Tibial nerve (tissue), 4 donors: ENCODE results near the gene MFSD12. TPM values are rescaled to one million over a fixed set of nuclear protein-coding genes. Genes with fewer than 3 reads are reported as not detected.

Experiments used
- DNase-seq, 2 donors: peaks; one replicate each; pipeline ENCODE4 v3.0.0-alpha.2; 2019; ENCODE audit warnings: low spot score in 2 of 2
- H3K27ac ChIP-seq, 4 donors: fragments of 200-600 bp; sonication (generic) in 3 of 4; one replicate each; pipeline ENCODE4 v1.5.1; 2017 to 2019; ENCODE audit warnings: mild to moderate bottlenecking in 1 of 4
- H3K27me3 ChIP-seq, 2 donors: fragments of 200-600 bp; sonication (generic) in 1 of 2; one replicate each; pipeline versions ENCODE4 v1.5.1 to v1.6.0; 2017 to 2019
- H3K36me3 ChIP-seq, 3 donors: fragments of 200-600 bp; sonication (generic); one replicate each; pipeline ENCODE4 v1.5.1; 2018 to 2019
- H3K4me1 ChIP-seq, 4 donors: fragments of 200-600 bp; sonication (generic) in 3 of 4; one replicate each; pipeline ENCODE4 v1.5.1; 2017 to 2019
- H3K4me3 ChIP-seq, 4 donors: fragments of 200-600 bp; sonication (generic) in 3 of 4; one replicate each; pipeline ENCODE4 v1.5.1; 2017 to 2019; ENCODE audit warnings: mild to moderate bottlenecking in 1 of 4, moderate library complexity in 1 of 4
- H3K9me3 ChIP-seq, 4 donors: fragments of 200-600 bp; sonication (generic) in 3 of 4; one replicate each; pipeline ENCODE4 v1.5.1; 2017 to 2019
- CTCF ChIP-seq, 5 experiments: fragments of 200-600 bp in 3 of 5; fragments of 450-650 bp in 2 of 5; sonication (generic) in 3 of 5; IDR thresholded peaks; one replicate each; pipeline ENCODE4 v1.5.1; 2016 to 2019; ENCODE audit warnings: antibody characterized with exemption in 5 of 5, mild to moderate bottlenecking in 3 of 5, moderate library complexity in 2 of 5
- EP300 ChIP-seq, 2 donors: sonication (generic); formaldehyde crosslinking; IDR thresholded peaks; one replicate each; pipeline ENCODE4 v1.6.1; 2017; ENCODE audit warnings: antibody characterized with exemption in 2 of 2, mild to moderate bottlenecking in 1 of 2
- POLR2A ChIP-seq, 2 donors: fragments of 450-650 bp; IDR thresholded peaks; one replicate each; pipeline ENCODE4 v1.6.1; 2017; ENCODE audit warnings: antibody characterized with exemption in 2 of 2, mild to moderate bottlenecking in 2 of 2, moderate library complexity in 2 of 2
- WGBS, 2 donors: methylation state at CpG; one replicate each; pipeline ENCODE4 v1.1.5; 2018; 5-methylcytosine and 5-hydroxymethylcytosine counted together
- total RNA-seq, 4 donors: library from RNA; depleted of rRNA; stranded (reverse); fragments of >200 nt; gene quantifications; one replicate each; pipeline ENCODE4 v1.1.0, GENCODE V29; 2016

MFSD12 gene
- total RNA-seq, 4 donors from 2014 or later: 45.7 to 108 (median 62.8) TPM

GRCh38 chr19:3549816-3550215 is 7.6 kb downstream of the MFSD12 start:
- no peak overlapping the region for H3K4me3 ChIP-seq
- DNase-seq: no peak
- H3K36me3 ChIP-seq: peaks cover 0 to 53% (median 6%) of the 10 kb centered on the region in 3 donors
- H3K27me3 ChIP-seq: no peaks in the 10 kb centered on the region
- no peaks in the 10 kb centered on the region for H3K9me3 ChIP-seq
- H3K4me1 ChIP-seq: peaks cover 0 to 49% (median 18%) of the 10 kb centered on the region in 4 donors
- H3K27ac ChIP-seq: no peak overlapping the region
- 84 to 86% methylated on average over 10 of the region's 10 CpGs for WGBS, 2 donors
- TF ChIP-seq POLR2A (IDR thresholded peaks at IDR 0.05) (no peak), EP300 (IDR thresholded peaks at IDR 0.05) (no peak), CTCF (IDR thresholded peaks at IDR 0.05) (no peak)

GRCh38 chr19:3548606-3549005 is 8.8 kb downstream of the MFSD12 start:
- WGBS, 2 donors: 51 to 69% methylated on average over 9 to 14 of the region's 14 CpGs
- DNase-seq: no peak
- TF ChIP-seq EP300 (IDR thresholded peaks at IDR 0.05): no peak
- no peak for TF ChIP-seq POLR2A (IDR thresholded peaks at IDR 0.05)
- TF ChIP-seq CTCF (IDR thresholded peaks at IDR 0.05): no peak
- Histone ChIP-seq H3K4me1 (peaks cover 0 to 49% (median 10%) of the 10 kb centered on the region in 4 donors), H3K9me3 (no peaks in the 10 kb centered on the region), H3K27me3 (no peaks in the 10 kb centered on the region), H3K27ac (peak overlapping the region in 3 of 4 donors; percentile 7 to 84 (median 63)), H3K36me3 (peaks cover 0 to 65% (median 6%) of the 10 kb centered on the region in 3 donors), H3K4me3 (no peak overlapping the region)

DNA sequence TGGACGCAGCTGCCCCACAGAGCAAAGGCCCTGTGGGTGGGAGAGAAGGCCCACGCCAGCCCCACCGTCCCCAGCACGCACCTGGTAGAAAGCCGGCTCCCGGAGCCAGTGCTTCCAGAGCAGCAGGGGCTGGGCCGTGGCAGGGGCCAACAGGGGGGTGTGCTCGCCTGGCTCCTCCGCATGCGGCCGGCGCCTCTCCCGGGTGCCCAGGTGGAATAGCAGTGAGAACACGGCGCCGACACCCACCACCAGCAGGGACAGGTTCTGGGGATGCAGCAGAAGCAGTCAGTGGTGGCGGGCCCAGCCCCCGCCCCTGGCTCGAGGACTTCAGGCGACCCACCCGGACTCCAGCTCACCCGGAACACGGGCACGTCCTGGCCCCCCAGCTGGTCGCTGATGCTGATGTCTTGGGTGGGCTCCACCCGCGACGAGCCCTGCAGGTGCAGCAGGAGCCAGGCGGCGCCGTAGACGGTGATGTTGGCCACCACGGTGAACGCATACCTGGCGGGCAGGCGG is 9.6 kb downstream of the MFSD12 start:
- Histone ChIP-seq H3K27ac (peak overlapping the region in 3 of 4 donors; percentile 7 to 84 (median 63)), H3K9me3 (no peaks in the 10 kb centered on the region), H3K27me3 (no peaks in the 10 kb centered on the region), H3K36me3 (peaks cover 0 to 72% (median 6%) of the 10 kb centered on the region in 3 donors), H3K4me1 (peaks cover 0 to 50% (median 9%) of the 10 kb centered on the region in 4 donors), H3K4me3 (no peak overlapping the region)
- WGBS, 2 donors: 77 to 85% methylated on average over 14 to 31 of the region's 36 CpGs
- no peak for DNase-seq
- TF ChIP-seq POLR2A (IDR thresholded peaks at IDR 0.05) (no peak), CTCF (IDR thresholded peaks at IDR 0.05) (no peak), EP300 (IDR thresholded peaks at IDR 0.05) (no peak)

DNA sequence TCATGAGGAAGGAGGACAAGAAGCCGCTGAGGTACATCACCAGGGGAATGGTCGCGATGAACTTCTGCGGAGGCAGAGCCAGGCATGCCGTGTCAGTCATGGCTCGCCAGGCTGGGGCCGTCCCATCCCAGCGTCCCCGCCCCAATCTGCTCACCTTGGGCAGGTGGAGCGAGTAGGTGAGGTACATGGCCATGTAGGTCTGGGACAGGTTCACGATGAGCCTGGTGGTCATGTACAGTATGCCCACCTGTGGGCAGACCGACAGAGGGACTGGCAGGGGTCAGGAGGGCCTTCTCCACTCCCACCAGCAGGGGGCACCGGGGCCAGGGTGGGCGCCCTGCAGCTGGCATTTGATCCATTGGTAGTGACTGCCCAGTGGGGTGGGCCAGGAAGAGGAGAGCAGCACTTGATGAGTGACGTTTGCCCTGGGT is 10.1 kb downstream of the MFSD12 start:
- peak; percentile 7 to 48 (median 35) for TF ChIP-seq CTCF (IDR thresholded peaks at IDR 0.05)
- no peak for TF ChIP-seq POLR2A (IDR thresholded peaks at IDR 0.05)
- Histone ChIP-seq H3K27ac (peak overlapping the region in 1 of 4 donors; percentile 63), H3K9me3 (no peaks in the 10 kb centered on the region), H3K27me3 (no peaks in the 10 kb centered on the region), H3K4me1 (peaks cover 0 to 46% (median 7%) of the 10 kb centered on the region in 4 donors), H3K4me3 (no peak overlapping the region), H3K36me3 (peaks cover 0 to 76% (median 6%) of the 10 kb centered on the region in 3 donors)
- DNase-seq: no peak
- WGBS, 2 donors: 86 to 89% methylated on average over 15 of the region's 15 CpGs

- 88 to 92% methylated on average over 8 to 23 of the region's 23 CpGs for WGBS, 2 donors
- Histone ChIP-seq H3K36me3 (peaks cover 0 to 78% (median 6%) of the 10 kb centered on the region in 3 donors), H3K4me3 (no peak overlapping the region), H3K9me3 (no peaks in the 10 kb centered on the region), H3K27ac (peak overlapping the region in 1 of 4 donors; percentile 58), H3K4me1 (peaks cover 0 to 46% (median 7%) of the 10 kb centered on the region in 4 donors), H3K27me3 (no peaks in the 10 kb centered on the region)
- DNase-seq: no peak
- TF ChIP-seq CTCF (IDR thresholded peaks at IDR 0.05) (no peak), POLR2A (IDR thresholded peaks at IDR 0.05) (no peak), EP300 (IDR thresholded peaks at IDR 0.05) (no peak)
Measured at GRCh38 chr19:3546119-3546518, 11.3 kb downstream of the MFSD12 start.
